RWPE2 (cell line): Measurements from ENCODE around the gene GAPDHS.

Source experiments
- ATAC-seq: fragments of 200-7000 bp; cut with Tn5 transposase; 3 replicates; pipeline ENCODE4 v1.9.1; 2021; ENCODE audit warnings: low read depth
- DNase-seq: peaks from one replicate; pipeline ENCODE4 v3.0.0-alpha.2; 2020; ENCODE audit warnings: low spot score
- H3K27ac ChIP-seq: fragments of 450-650 bp; 2 replicates; pipeline ENCODE4 v1.5.1; 2017; ENCODE audit warnings: mild to moderate bottlenecking; ENCODE audit not compliant: poor library complexity, severe bottlenecking
- H3K27me3 ChIP-seq: fragments of 250-450 bp; sonication (Bioruptor Pico); 2 replicates; pipeline ENCODE4 v1.5.1; 2021; ENCODE audit warnings: mild to moderate bottlenecking, moderate library complexity; ENCODE audit not compliant: insufficient read depth, poor library complexity, severe bottlenecking
- H3K36me3 ChIP-seq: fragments of 250-450 bp; sonication (Bioruptor Pico); 2 replicates; pipeline ENCODE4 v1.5.1; 2020; ENCODE audit warnings: low read depth, mild to moderate bottlenecking, moderate library complexity
- H3K4me1 ChIP-seq: fragments of 250-450 bp; sonication (Bioruptor Pico); 2 replicates; pipeline ENCODE4 v1.5.1; 2021; ENCODE audit warnings: mild to moderate bottlenecking, moderate library complexity; ENCODE audit not compliant: insufficient read depth, poor library complexity, severe bottlenecking
- H3K4me3 ChIP-seq: fragments of 250-450 bp; sonication (Bioruptor Pico); 2 replicates; pipeline ENCODE4 v1.5.1; 2021; ENCODE audit warnings: mild to moderate bottlenecking, moderate library complexity; ENCODE audit not compliant: severe bottlenecking
- H3K9me3 ChIP-seq: fragments of 250-450 bp; sonication (Bioruptor Pico); 2 replicates; pipeline ENCODE4 v1.5.1; 2021; ENCODE audit warnings: mild to moderate bottlenecking, moderate library complexity; ENCODE audit not compliant: severe bottlenecking
- TF ChIP-seq, protein P1 (sequence below): fragments of 450-650 bp; IDR thresholded peaks from one replicate; pipeline ENCODE4 v1.5.1; 2017; ENCODE audit warnings: mild to moderate bottlenecking, moderate library complexity; ENCODE audit not compliant: poor library complexity, severe bottlenecking

The GAPDHS gene

DNA sequence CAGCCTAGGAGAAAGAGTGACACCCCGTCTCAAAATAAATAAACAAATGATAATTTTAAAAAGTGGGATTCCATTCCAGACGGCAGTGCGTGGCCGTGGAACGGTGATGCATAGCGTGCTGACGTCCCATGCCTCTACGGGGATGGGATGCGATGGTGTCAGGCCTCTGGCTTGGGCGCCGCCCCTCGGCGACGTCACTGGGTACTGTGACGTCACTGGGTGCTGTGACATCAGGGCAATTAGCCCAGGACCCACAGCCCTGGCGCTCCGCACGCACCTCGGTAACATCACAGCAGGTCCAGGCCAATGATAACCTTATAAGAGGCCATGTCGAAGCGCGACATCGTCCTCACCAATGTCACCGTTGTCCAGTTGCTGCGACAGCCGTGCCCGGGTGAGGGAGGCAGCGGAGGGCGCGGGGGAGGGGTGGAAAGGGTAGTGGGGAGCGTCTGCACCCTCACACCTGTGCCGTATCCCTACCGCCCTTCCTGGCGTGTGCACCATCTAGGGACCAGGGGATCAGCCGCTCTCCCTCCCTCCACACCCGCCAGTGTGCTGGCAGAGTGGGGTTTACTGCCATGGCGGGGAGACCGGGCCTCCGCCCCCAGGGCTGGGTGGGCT, at the start of gene GAPDHS:
Gene GAPDHS, plus strand, starts transcription at position 256 of the 621 bp plus-strand sequence. Its CDS starts 72 bp downstream, at position 328.
- H3K4me3 ChIP-seq = no peak within 1 kb of the TSS
- ATAC-seq = no peak
- H3K36me3 ChIP-seq = no peaks in the 10 kb centered on the region
- no peaks in the 10 kb centered on the region for H3K9me3 ChIP-seq
- no peak for DNase-seq
- H3K27ac ChIP-seq = no peak within 1 kb of the TSS
- H3K27me3 ChIP-seq = peaks cover 24% of the 10 kb centered on the region
- H3K4me1 ChIP-seq = no peaks in the 10 kb centered on the region
- TF ChIP-seq, protein P1, sequence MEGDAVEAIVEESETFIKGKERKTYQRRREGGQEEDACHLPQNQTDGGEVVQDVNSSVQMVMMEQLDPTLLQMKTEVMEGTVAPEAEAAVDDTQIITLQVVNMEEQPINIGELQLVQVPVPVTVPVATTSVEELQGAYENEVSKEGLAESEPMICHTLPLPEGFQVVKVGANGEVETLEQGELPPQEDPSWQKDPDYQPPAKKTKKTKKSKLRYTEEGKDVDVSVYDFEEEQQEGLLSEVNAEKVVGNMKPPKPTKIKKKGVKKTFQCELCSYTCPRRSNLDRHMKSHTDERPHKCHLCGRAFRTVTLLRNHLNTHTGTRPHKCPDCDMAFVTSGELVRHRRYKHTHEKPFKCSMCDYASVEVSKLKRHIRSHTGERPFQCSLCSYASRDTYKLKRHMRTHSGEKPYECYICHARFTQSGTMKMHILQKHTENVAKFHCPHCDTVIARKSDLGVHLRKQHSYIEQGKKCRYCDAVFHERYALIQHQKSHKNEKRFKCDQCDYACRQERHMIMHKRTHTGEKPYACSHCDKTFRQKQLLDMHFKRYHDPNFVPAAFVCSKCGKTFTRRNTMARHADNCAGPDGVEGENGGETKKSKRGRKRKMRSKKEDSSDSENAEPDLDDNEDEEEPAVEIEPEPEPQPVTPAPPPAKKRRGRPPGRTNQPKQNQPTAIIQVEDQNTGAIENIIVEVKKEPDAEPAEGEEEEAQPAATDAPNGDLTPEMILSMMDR = no peak

DNA sequence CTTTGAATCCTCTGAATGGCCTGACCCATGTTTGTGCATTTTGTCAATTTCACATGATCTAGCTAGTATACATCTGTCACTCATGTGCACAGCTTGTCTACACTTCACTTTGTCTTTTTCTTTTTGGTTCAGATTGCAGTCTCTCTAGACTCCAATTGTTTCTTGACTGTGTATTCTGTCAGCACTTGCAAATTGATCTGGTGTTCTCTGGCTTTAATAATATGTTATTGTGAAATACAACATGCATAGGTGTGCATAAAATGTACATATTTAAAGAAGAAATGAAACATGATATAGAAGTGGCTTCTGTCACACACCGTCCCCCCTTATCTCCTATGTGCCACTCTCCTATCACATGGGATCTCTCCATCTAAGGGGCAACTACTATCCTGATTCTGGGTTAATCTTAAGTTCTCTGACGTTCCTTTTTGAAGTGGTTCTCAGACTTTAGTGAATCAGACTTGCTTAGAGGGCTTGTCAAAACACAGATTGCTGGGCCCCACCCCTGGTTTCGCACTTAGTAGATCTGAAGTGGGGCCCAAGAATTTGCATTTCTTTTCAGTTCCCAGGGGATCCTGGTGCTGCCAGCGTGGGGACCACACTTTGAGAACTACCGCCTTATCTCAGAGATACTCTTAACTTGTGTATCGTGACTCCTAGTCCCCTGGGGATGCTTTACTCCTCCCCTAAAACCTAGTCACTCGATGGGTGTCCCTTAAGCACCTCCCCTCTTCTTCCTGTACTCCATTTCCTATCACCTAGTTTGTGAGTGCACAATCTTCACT, 48.8 kb upstream of the GAPDHS start:
- no peak overlapping the region for H3K27ac ChIP-seq
- H3K27me3 ChIP-seq = peaks cover 16% of the 10 kb centered on the region
- TF ChIP-seq, protein P1 = no peak
- no peak for ATAC-seq
- no peak overlapping the region for H3K4me3 ChIP-seq
- H3K4me1 ChIP-seq = no peaks in the 10 kb centered on the region
- no peak for DNase-seq
- H3K9me3 ChIP-seq = no peaks in the 10 kb centered on the region
- H3K36me3 ChIP-seq = no peaks in the 10 kb centered on the region

DNA sequence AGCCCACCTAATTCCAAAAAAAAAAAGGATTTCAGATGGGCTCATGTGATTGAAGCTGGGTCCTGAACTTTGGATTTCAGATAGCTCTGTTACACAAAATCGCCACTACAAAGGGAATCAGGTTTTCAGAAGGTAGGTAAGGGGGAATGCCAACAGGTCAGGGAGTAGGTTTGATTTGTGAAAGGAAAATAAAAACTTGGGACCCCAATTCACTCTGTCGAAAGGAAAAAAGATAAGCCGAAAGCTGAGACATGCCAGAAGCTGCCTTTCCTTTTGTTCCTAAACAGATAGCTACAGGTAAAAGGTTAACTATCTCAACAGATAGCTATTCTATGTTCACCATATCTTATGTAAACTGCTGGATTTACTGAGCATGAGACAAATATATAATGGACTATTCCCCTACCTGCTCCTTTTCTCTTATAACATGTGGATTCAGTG, 47.0 kb upstream of the GAPDHS start:
- DNase-seq (no peak), ATAC-seq (no peak)
- H3K9me3 ChIP-seq = no peaks in the 10 kb centered on the region
- H3K4me3 ChIP-seq = no peak overlapping the region
- H3K36me3 ChIP-seq = no peaks in the 10 kb centered on the region
- peaks cover 24% of the 10 kb centered on the region for H3K27me3 ChIP-seq
- H3K4me1 ChIP-seq = no peaks in the 10 kb centered on the region
- TF ChIP-seq, protein P1 = no peak
- no peak overlapping the region for H3K27ac ChIP-seq

DNA sequence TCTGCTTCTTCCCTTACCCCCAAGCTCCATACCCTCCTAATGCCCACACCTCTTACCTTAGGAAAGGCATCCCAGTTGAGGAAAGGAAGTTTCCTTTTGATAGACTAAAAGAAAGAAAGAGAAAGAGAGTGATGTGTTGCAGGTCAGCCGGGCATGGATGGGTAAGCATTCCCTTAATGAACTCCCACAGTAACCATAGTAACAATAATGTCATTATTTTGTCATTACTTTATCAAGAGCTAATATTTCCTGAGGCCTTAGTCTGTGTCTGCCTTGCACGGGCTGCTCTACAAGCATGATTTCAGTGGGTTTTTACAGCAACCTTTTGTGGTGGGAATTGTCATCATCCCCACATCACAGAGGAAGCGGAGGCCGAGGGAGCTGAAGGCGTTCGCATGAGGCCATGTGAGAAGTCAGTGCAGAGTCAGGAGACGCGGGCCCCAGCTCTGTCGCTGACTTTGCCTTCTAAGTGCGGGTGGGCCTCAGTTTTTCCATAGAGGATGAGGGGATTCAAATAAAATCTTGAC, 45.5 kb upstream of the GAPDHS start:
- Histone ChIP-seq H3K36me3 (no peaks in the 10 kb centered on the region), H3K4me1 (no peaks in the 10 kb centered on the region), H3K27ac (no peak overlapping the region), H3K9me3 (no peaks in the 10 kb centered on the region), H3K27me3 (peaks cover 26% of the 10 kb centered on the region), H3K4me3 (no peak overlapping the region)
- ATAC-seq = no peak
- no peak for DNase-seq
- TF ChIP-seq, protein P1 = no peak

DNA sequence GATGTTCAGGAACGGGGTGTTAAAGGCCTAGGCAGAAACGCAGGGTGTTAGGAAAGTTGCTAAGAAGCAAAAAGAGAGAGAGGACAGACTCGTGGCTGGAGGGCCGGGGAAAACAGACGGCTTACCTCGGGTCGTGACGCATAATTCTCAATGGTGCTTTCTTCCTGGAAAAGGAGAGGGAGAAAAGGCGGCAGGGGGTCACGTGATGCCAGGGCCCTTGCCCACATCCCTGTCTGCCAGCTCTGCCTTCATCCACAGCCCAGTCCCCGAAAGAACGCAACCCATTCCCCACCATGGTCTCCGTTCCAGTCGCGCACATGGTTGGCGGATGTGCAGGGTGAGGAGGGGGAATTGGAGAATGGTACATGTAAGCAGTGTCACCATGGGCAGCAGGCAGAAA, 44.6 kb upstream of the GAPDHS start:
- Histone ChIP-seq H3K27ac (no peak overlapping the region), H3K9me3 (no peaks in the 10 kb centered on the region), H3K4me3 (no peak overlapping the region), H3K27me3 (peaks cover 31% of the 10 kb centered on the region), H3K36me3 (no peaks in the 10 kb centered on the region), H3K4me1 (no peaks in the 10 kb centered on the region)
- ATAC-seq (no peak), DNase-seq (no peak)
- TF ChIP-seq, protein P1 = no peak
